Breast epithelium (tissue), 3 donors: ENCODE results near the gene PTPRN2.

Experiments used
- POLR2A ChIP-seq: fragments of 450-650 bp; IDR thresholded peaks from one replicate; pipeline ENCODE4 v1.6.1; 2016; ENCODE audit warnings: antibody characterized with exemption, mild to moderate bottlenecking, moderate library complexity
- TF ChIP-seq, protein P1 (sequence below), 3 donors: fragments of 450-650 bp; IDR thresholded peaks; one replicate each; pipeline ENCODE4 v1.5.1; 2016 to 2017; ENCODE audit warnings: antibody characterized with exemption in 3 of 3, mild to moderate bottlenecking in 3 of 3, moderate library complexity in 3 of 3

DNA sequence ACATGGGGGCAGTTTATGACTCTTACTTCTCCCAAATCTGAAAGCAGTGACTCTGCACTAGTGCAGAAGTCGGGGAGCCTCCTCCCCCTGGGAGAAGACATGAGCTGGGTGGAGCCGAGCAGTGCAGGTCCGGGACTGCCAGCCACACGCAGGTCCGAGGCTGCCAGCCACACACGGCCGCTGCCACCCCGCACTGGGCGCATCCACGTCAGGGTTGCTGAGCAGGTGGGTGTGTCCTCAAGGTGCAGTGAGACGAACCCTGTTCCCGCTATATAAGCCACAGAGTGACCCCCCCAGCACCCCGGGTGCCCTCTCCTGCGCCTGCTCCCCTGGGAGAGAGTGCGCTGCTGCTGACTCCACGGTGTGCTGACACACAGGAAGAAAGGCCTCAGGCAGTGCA is 430.2 kb downstream of the PTPRN2 start:
- TF ChIP-seq POLR2A, result no peak
- TF ChIP-seq, protein P1, sequence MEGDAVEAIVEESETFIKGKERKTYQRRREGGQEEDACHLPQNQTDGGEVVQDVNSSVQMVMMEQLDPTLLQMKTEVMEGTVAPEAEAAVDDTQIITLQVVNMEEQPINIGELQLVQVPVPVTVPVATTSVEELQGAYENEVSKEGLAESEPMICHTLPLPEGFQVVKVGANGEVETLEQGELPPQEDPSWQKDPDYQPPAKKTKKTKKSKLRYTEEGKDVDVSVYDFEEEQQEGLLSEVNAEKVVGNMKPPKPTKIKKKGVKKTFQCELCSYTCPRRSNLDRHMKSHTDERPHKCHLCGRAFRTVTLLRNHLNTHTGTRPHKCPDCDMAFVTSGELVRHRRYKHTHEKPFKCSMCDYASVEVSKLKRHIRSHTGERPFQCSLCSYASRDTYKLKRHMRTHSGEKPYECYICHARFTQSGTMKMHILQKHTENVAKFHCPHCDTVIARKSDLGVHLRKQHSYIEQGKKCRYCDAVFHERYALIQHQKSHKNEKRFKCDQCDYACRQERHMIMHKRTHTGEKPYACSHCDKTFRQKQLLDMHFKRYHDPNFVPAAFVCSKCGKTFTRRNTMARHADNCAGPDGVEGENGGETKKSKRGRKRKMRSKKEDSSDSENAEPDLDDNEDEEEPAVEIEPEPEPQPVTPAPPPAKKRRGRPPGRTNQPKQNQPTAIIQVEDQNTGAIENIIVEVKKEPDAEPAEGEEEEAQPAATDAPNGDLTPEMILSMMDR (IDR thresholded peaks at IDR 0.05), result no peak
